Prostate gland (tissue), 2 donors: Measurements from ENCODE around the gene XRRA1.

Experiments used
- CTCF ChIP-seq, 4 experiments: fragments of 200-600 bp in 2 of 4; fragments of 450-650 bp in 2 of 4; sonication (generic) in 2 of 4; IDR thresholded peaks; 1 replicate in 3 of 4; 2 replicates in 1 of 4; pipeline ENCODE4 v1.5.1; 2016 to 2019; ENCODE audit warnings: antibody characterized with exemption in 4 of 4, mild to moderate bottlenecking in 2 of 4, moderate library complexity in 2 of 4
- POLR2A ChIP-seq: fragments of 450-650 bp; IDR thresholded peaks from one replicate; pipeline ENCODE4 v1.6.1; 2016; ENCODE audit warnings: antibody characterized with exemption, mild to moderate bottlenecking
- POLR2AphosphoS5 ChIP-seq: sonication (generic); formaldehyde crosslinking; IDR thresholded peaks from one replicate; pipeline ENCODE4 v1.6.1; 2017; ENCODE audit warnings: antibody characterized with exemption

- no peak for TF ChIP-seq CTCF (IDR thresholded peaks at IDR 0.05)
- TF ChIP-seq POLR2A, result no peak
- TF ChIP-seq POLR2AphosphoS5, result no peak
Observed at GRCh38 chr11:74909812-74910211, 39.1 kb downstream of the XRRA1 start.
